Neural cell (in vitro differentiated cells): Measurements from ENCODE around the gene KRTAP20-1. TPM values are rescaled to one million over a fixed set of nuclear protein-coding genes. Genes with fewer than 3 reads are reported as not detected.

Experiments
- H2AFZ ChIP-seq: fragments of 200-600, 300-800 bp; sonication (generic), shearing (Covaris generic); 2 replicates; pipeline ENCODE4 v1.6.0; 2014; ENCODE audit warnings: low read depth, mild to moderate bottlenecking, antibody characterized with exemption, low read length, moderate library complexity
- H3F3A ChIP-seq: fragments of 200-600 bp; shearing (Covaris generic); 2 replicates; pipeline ENCODE4 v1.6.1; 2016; ENCODE audit warnings: mild to moderate bottlenecking, moderate library complexity, mixed read lengths, antibody characterized with exemption, low read length; ENCODE audit not compliant: insufficient read depth, poor library complexity, severe bottlenecking
- H3K27ac ChIP-seq: fragments of 200-600, 300-800 bp; sonication (generic), shearing (Covaris generic); 2 replicates; pipeline ENCODE4 v1.5.1; 2014; ENCODE audit warnings: mild to moderate bottlenecking, low read length, moderate library complexity
- H3K27me3 ChIP-seq: fragments of 300-800, 200-600 bp; sonication (generic), shearing (Covaris generic); 2 replicates; pipeline ENCODE4 v1.6.0; 2014; ENCODE audit warnings: mild to moderate bottlenecking, low read depth, low read length, moderate library complexity; ENCODE audit not compliant: insufficient read depth
- H3K36me3 ChIP-seq: fragments of 300-800, 200-600 bp; sonication (generic), shearing (Covaris generic); 2 replicates; pipeline ENCODE4 v1.5.1; 2014; ENCODE audit warnings: mild to moderate bottlenecking, antibody characterized with exemption, low read length, moderate library complexity; ENCODE audit not compliant: insufficient read depth
- H3K4me2 ChIP-seq: fragments of 300-800, 200-600 bp; sonication (generic), shearing (Covaris generic); 2 replicates; pipeline ENCODE4 v1.6.0; 2014; ENCODE audit warnings: mild to moderate bottlenecking, low read length
- H3K4me3 ChIP-seq: fragments of 300-800, 200-600 bp; sonication (generic), shearing (Covaris generic); 2 replicates; pipeline ENCODE4 v1.5.1; 2014; ENCODE audit warnings: mild to moderate bottlenecking, low read length, moderate library complexity
- H3K79me2 ChIP-seq: fragments of 200-600 bp; shearing (Covaris generic); replicated peaks from 2 replicates; pipeline ENCODE4 v1.6.0; 2014; ENCODE audit warnings: mild to moderate bottlenecking, low read length, moderate library complexity; ENCODE audit not compliant: insufficient read depth
- H3K9ac ChIP-seq: fragments of 300-800, 200-600 bp; sonication (generic), shearing (Covaris generic); 2 replicates; pipeline ENCODE4 v1.6.1; 2016; ENCODE audit warnings: mild to moderate bottlenecking, low read length, mixed read lengths
- H3K9me2 ChIP-seq: fragments of 200-600 bp; shearing (Covaris generic); 2 replicates; pipeline ENCODE4 v1.6.1; 2016; ENCODE audit warnings: mild to moderate bottlenecking, low read length, mixed read lengths; ENCODE audit not compliant: insufficient read depth
- H3K9me3 ChIP-seq: fragments of 200-600, 300-800 bp; sonication (generic), shearing (Covaris generic); 2 replicates; pipeline ENCODE4 v1.6.1; 2016; ENCODE audit warnings: mild to moderate bottlenecking, mixed run types, low read length, moderate library complexity, mixed read lengths
- H4K20me1 ChIP-seq: fragments of 200-600 bp; shearing (Covaris generic); 2 replicates; pipeline ENCODE4 v1.6.1; 2016; ENCODE audit warnings: mild to moderate bottlenecking, mixed run types; ENCODE audit not compliant: insufficient read depth
- EP300 ChIP-seq: fragments of 450-650 bp; conservative IDR thresholded peaks from 2 replicates; pipeline ENCODE4 v1.6.1; 2014; ENCODE audit warnings: antibody characterized with exemption, mild to moderate bottlenecking, moderate library complexity; ENCODE audit not compliant: poor library complexity, severe bottlenecking
- EZH2 ChIP-seq: fragments of 200-600, 300-800 bp; shearing (Covaris generic), sonication (generic); IDR thresholded peaks from 2 replicates; pipeline ENCODE4 v1.6.1; 2014; ENCODE audit warnings: antibody characterized with exemption, low read length, borderline replicate concordance, mild to moderate bottlenecking; ENCODE audit not compliant: insufficient read depth, poor library complexity, severe bottlenecking
- MXI1 ChIP-seq: fragments of 450-650 bp; conservative IDR thresholded peaks from 2 replicates; pipeline ENCODE4 v1.6.1; 2014; ENCODE audit warnings: antibody characterized with exemption, mild to moderate bottlenecking; ENCODE audit not compliant: poor library complexity, severe bottlenecking
- POLR2AphosphoS5 ChIP-seq: IDR thresholded peaks from 2 replicates; pipeline ENCODE4 v1.6.1; 2012
- RAD21 ChIP-seq: fragments of 450-650 bp; conservative IDR thresholded peaks from 2 replicates; pipeline ENCODE4 v1.6.1; 2014; ENCODE audit warnings: antibody characterized with exemption, mild to moderate bottlenecking, moderate library complexity
- SMC3 ChIP-seq: fragments of 450-650 bp; conservative IDR thresholded peaks from 2 replicates; pipeline ENCODE4 v1.6.1; 2014; ENCODE audit warnings: antibody characterized with exemption, mild to moderate bottlenecking, moderate library complexity; ENCODE audit not compliant: poor library complexity
- TAF1 ChIP-seq: IDR thresholded peaks from 2 replicates; pipeline ENCODE4 v1.6.1; 2012; ENCODE audit warnings: low read depth
- polyA plus RNA-seq: library from polyadenylated mRNA; depleted of rRNA; stranded (reverse); fragments of >200 nt; gene quantifications from 2 replicates; pipeline ENCODE4 v1.2.3, GENCODE V29; 2014
- TF ChIP-seq, protein P1 (sequence below): IDR thresholded peaks from 2 replicates; pipeline ENCODE4 v1.6.1; 2012; ENCODE audit warnings: borderline replicate concordance
- TF ChIP-seq, protein P2 (sequence below): fragments of 450-650 bp; IDR thresholded peaks from 2 replicates; pipeline ENCODE4 v1.5.1; 2014; ENCODE audit warnings: antibody characterized with exemption, mild to moderate bottlenecking, moderate library complexity; ENCODE audit not compliant: poor library complexity, severe bottlenecking

KRTAP20-1 gene
- polyA plus RNA-seq, 1 donor from 2014 or later: not detected

DNA sequence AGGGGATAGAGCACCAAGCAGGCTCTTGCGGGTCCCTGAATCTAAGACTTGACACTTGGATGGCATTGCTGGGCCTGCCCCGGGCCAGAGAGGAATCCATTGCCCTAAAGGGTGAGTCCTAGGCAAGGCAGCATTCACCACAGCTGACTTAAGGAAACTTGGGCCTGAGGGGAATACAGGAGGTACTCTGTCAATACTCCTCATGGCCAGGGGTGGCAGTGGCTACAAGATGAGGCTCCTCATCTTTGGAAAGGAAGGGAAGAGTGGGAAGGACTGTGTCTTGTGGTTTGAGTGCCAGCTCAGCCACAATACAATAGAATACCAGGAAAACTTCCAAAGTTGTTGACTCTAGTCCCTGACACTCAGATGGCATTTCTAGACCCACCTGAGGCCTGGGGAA, 10.3 kb upstream of the KRTAP20-1 start:
- Histone ChIP-seq H3K9me3 (no peaks in the 10 kb centered on the region), H3F3A (no peaks in the 10 kb centered on the region), H3K27me3 (no peaks in the 10 kb centered on the region), H4K20me1 (no peaks in the 10 kb centered on the region), H3K4me2 (no peak overlapping the region), H3K79me2 (no peaks in the 10 kb centered on the region), H2AFZ (no peak overlapping the region), H3K27ac (no peak overlapping the region), H3K4me3 (no peak overlapping the region), H3K36me3 (no peaks in the 10 kb centered on the region), H3K9ac (no peak overlapping the region), H3K9me2 (no peaks in the 10 kb centered on the region)
- TF ChIP-seq TAF1: no peak
- no peak for TF ChIP-seq SMC3
- TF ChIP-seq, protein P1, sequence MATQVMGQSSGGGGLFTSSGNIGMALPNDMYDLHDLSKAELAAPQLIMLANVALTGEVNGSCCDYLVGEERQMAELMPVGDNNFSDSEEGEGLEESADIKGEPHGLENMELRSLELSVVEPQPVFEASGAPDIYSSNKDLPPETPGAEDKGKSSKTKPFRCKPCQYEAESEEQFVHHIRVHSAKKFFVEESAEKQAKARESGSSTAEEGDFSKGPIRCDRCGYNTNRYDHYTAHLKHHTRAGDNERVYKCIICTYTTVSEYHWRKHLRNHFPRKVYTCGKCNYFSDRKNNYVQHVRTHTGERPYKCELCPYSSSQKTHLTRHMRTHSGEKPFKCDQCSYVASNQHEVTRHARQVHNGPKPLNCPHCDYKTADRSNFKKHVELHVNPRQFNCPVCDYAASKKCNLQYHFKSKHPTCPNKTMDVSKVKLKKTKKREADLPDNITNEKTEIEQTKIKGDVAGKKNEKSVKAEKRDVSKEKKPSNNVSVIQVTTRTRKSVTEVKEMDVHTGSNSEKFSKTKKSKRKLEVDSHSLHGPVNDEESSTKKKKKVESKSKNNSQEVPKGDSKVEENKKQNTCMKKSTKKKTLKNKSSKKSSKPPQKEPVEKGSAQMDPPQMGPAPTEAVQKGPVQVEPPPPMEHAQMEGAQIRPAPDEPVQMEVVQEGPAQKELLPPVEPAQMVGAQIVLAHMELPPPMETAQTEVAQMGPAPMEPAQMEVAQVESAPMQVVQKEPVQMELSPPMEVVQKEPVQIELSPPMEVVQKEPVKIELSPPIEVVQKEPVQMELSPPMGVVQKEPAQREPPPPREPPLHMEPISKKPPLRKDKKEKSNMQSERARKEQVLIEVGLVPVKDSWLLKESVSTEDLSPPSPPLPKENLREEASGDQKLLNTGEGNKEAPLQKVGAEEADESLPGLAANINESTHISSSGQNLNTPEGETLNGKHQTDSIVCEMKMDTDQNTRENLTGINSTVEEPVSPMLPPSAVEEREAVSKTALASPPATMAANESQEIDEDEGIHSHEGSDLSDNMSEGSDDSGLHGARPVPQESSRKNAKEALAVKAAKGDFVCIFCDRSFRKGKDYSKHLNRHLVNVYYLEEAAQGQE: no peak
- no peak for TF ChIP-seq MXI1
- TF ChIP-seq EP300: no peak
- no peak for TF ChIP-seq EZH2
- TF ChIP-seq, protein P2, sequence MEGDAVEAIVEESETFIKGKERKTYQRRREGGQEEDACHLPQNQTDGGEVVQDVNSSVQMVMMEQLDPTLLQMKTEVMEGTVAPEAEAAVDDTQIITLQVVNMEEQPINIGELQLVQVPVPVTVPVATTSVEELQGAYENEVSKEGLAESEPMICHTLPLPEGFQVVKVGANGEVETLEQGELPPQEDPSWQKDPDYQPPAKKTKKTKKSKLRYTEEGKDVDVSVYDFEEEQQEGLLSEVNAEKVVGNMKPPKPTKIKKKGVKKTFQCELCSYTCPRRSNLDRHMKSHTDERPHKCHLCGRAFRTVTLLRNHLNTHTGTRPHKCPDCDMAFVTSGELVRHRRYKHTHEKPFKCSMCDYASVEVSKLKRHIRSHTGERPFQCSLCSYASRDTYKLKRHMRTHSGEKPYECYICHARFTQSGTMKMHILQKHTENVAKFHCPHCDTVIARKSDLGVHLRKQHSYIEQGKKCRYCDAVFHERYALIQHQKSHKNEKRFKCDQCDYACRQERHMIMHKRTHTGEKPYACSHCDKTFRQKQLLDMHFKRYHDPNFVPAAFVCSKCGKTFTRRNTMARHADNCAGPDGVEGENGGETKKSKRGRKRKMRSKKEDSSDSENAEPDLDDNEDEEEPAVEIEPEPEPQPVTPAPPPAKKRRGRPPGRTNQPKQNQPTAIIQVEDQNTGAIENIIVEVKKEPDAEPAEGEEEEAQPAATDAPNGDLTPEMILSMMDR: no peak
- no peak for TF ChIP-seq POLR2AphosphoS5
- no peak for TF ChIP-seq RAD21

DNA sequence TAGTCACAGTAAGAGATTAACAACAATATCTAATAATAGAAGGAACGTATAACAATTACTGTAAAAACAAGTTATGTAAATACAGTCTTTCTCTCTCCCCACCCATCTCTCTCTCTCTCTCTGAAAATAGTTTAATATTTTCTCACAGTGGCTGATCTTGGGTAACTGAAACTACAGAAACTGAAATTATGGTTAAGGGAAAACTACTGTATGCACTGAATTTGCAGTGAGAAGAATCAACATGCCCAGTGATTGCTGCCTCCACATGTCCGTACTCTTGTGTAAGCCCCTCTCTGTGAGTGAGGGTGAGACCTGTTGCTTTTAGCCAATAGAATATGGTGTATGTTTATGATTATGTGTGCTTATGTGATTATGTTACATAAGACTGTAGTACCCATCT, 4.1 kb upstream of the KRTAP20-1 start:
- no peaks in the 10 kb centered on the region for H4K20me1 ChIP-seq
- H3K9ac ChIP-seq: no peak overlapping the region
- no peak overlapping the region for H3K4me2 ChIP-seq
- H3F3A ChIP-seq: no peaks in the 10 kb centered on the region
- no peak overlapping the region for H2AFZ ChIP-seq
- no peak overlapping the region for H3K27ac ChIP-seq
- H3K4me3 ChIP-seq: no peak overlapping the region
- H3K9me2 ChIP-seq: no peaks in the 10 kb centered on the region
- H3K36me3 ChIP-seq: no peaks in the 10 kb centered on the region
- H3K9me3 ChIP-seq: no peaks in the 10 kb centered on the region
- no peaks in the 10 kb centered on the region for H3K27me3 ChIP-seq
- no peaks in the 10 kb centered on the region for H3K79me2 ChIP-seq
- no peak for TF ChIP-seq EZH2
- no peak for TF ChIP-seq POLR2AphosphoS5
- no peak for TF ChIP-seq TAF1
- TF ChIP-seq RAD21: no peak
- TF ChIP-seq, protein P2: no peak
- TF ChIP-seq, protein P1: no peak
- TF ChIP-seq MXI1: no peak
- TF ChIP-seq EP300: no peak
